Measurements from ENCODE around the gene DCD.

The DCD gene

DNA sequence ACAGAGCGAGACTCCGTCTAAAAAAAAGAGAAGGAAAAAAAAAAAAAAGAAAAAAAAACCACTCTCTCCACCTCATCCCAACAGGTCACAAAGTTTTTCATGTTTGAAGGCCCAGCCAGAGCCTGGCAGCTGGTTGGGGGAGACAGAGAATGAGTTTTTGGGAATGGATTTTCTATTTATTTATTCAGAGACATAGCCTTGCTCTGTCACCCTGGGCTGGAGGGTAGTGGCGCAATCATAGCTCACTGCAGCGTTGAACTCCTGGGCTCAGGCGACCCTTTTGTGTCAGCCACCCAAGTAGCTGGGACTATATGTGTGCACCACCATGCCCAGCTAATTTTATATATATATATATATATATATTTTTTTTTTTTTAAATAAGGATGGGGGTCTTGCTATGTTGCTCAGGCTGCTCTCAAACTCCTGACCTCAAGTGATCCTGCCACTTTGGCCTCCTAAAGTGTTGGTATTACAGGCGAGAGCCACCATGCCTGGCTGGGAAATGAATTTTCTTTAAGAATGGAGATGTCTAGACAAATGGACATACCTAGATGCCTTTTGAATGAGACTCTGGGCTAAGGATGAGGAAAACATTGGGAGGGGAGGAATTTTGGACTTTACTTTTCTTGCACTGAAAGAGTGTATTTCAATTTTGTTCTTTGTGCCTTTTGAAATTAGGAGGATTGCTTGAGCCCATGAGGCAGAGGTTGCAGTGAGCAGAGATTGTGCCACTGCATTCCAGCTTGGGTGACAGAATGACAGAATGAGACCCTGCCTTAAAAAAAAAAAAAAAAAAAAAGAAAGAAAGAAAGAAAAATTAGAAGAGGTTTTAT is 42.8 kb downstream of the DCD start:
- DNase-seq, result no peak

- no peak for DNase-seq
Observed at GRCh38 chr12:54604436-54604835, 43.7 kb downstream of the DCD start.

GRCh38 chr12:54603872-54604271 is 44.3 kb downstream of the DCD start:
- no peak for DNase-seq

DNA sequence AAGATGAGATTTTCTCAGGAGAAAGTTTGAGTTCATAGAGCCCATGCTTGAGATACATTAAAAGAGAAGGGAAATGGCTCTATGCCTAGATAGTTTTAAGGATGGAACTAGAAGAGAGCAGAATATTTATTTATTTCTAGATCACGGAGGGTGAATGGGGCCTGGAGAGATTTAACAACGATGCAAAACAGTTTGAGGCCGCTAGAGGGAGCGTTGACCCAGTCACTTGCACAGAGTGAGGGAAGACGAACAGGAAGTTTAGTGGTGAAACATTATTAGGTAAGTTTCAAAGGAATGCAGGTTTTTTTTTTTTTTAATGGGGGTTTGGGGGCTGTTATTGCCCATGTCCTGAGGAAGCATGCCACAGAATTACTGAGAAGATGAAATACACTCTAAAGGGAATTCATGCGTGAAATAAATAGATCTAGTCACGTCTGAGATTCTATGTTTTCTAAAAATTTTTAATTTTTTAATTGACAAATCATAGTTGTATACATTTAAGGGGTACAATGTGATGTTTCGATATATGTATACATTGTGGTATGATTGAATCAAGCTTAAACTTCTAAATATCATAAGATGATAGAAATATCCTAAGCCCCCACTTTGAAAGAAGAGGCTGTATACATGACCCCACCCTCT is 44.9 kb downstream of the DCD start:
- peak; percentile 34 to 81 for DNase-seq

- DNase-seq, result no peak
Observed at GRCh38 chr12:54602661-54603060, 45.5 kb downstream of the DCD start.

DNA sequence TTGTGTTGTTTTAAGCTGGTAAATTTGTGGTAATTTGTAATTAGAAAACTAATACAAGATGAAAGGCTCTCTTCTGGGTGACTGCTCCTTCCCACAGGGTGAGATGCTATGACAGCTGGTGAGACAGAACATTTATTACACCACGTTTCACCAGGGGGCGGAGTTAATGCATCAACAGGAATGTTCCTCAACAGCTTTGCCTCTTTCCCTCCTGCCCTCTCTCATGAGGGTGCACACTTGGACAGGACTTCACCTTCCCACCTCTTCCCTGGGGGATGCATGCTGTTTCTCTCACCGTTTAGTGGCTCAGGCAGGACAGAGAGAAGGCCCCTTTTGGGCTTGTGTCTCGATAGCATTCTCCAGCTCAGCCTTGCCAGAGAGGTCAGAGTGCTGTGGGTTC is 46.3 kb downstream of the DCD start:
- DNase-seq, result no peak

GRCh38 chr12:54598970-54599369 is 49.2 kb downstream of the DCD start:
- DNase-seq, result no peak

DNA sequence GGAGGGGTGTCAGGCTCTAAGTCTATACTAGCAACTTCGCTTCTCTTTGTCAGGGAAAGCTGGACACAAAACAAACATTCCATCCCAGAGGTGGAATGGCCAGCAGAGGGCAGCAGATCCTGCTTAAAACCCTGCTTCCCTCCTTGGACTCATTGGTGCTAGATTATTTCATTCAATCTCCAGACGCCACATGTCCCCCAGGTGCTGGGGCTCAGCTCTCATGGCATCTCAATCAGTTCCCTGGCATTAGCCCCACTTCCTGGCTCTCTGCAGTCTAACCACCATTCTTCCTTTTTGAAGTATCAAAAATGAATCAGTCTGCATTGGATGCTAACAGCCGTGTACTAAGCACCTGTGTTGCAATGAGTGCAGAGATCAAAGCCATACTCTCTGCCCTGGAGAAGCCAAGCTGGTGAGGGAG is 51.6 kb downstream of the DCD start:
- peak in 1 of 2 experiments; percentile 53 for DNase-seq

DNA sequence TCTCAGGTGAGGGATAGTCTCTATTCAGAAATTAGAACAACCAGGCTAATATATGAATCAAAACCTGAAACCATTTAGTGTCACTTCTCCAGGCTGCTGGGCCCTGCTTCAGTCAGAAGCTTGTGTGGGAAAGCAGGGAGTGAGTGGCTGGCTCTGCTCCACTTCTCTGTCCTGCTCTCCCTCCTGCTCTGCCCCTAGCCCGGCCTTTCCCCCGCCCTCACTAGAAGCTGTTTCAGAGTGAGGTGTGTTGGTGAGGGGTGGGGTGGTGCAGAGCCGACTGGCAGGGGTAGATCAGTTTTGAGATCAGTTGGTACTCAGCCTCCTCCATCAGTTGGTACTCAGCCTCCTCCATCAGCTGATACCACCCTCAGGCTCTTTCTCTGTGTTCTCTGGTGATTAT is 52.7 kb downstream of the DCD start:
- DNase-seq, result no peak
